ENCODE results near the gene RPGRIP1L. TPM values are rescaled to one million over a fixed set of nuclear protein-coding genes. Genes with fewer than 3 reads are reported as not detected.

The RPGRIP1L gene
- total and polyA plus RNA-seq, 9 of the 15 experiments (the other 6 are each of a cell fraction or from before 2014, with no cell fraction given): 3.2 to 7.7 (median 5.8) TPM

DNA sequence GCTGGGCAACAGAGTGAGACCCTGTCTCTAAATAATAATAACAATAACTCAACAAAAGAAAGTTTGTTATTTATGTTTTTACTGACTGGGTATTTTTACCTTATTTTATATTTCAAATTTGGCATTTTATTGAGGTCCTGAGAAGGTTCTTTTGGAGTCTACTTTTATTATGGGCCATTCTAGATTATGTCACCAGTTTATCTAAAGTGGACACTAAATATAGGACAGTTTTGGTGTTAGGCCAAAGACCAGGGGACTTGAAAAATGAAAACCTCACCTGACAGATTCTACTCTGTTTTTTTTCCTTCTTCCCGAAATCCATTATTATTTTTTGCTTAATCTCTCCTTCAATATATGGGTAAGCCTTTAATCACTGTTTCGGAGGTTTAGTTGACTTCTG, 8.4 kb upstream of the RPGRIP1L start:
- no peaks in the 10 kb centered on the region for H3K36me3 ChIP-seq (ENCODE audit: control insufficient read depth, insufficient read depth, low read length)
- H3K9me1 ChIP-seq (ENCODE audit: control insufficient read depth, insufficient read depth, low read length): no peaks in the 10 kb centered on the region
- no peak for FAIRE-seq
- 39% methylated on average over 2 of the region's 2 CpGs for WGBS (ENCODE audit: insufficient coverage, low coverage, missing lambda C conversion rate)
- in situ Hi-C loops (cut with MboI) (no loop called here), intact Hi-C loops (cut with micrococcal nuclease) (no loop called here)
- H3K9me3 ChIP-seq (replicated peaks; ENCODE audit: control insufficient read depth, insufficient read depth, low read depth, low read length): no peaks in the 10 kb centered on the region
- no peak overlapping the region for H3K4me2 ChIP-seq (ENCODE audit: insufficient read depth, low read length)
- CTCF ChIA-PET (ENCODE audit: low intra/inter-chr PET ratio): no interaction called here
- DNase-seq (ENCODE audit: extremely low read depth in 1 of 4, low spot score in 3 of 4): no peak
- ATAC-seq: no peak
- no peak overlapping the region for H3K9ac ChIP-seq (ENCODE audit: insufficient read depth in 1 of 2, low read depth in 2 of 2, low read length in 2 of 2)
- no peaks in the 10 kb centered on the region for H4K20me1 ChIP-seq (replicated peaks; ENCODE audit: control insufficient read depth, insufficient read depth, low read length)
- H3K4me3 ChIP-seq: no peak overlapping the region
- H3K4me1 ChIP-seq (replicated peaks in 1 of 2; ENCODE audit: control insufficient read depth in 2 of 2, insufficient read depth in 2 of 2, low read length in 2 of 2): no peaks in the 10 kb centered on the region
- no peak overlapping the region for H3K27ac ChIP-seq (ENCODE audit: extremely low read depth, low read depth, low read length)
- H3K79me2 ChIP-seq (ENCODE audit: control insufficient read depth, insufficient read depth, low read length): no peaks in the 10 kb centered on the region
- BruUV-seq (replicated peaks): no TSS peak
- no peak overlapping the region for H2AFZ ChIP-seq (ENCODE audit: low read depth, low read length)
- H3K27me3 ChIP-seq (ENCODE audit: control insufficient read depth in 2 of 2, insufficient read depth in 2 of 2, low read length in 2 of 2): no peaks in the 10 kb centered on the region
- POLR2A ChIA-PET: no interaction called here
- TF ChIP-seq KHSRP (IDR thresholded peaks at IDR 0.05) (no peak), GTF2A2 (tag; IDR thresholded peaks at IDR 0.05) (no peak), ASH1L (IDR thresholded peaks at IDR 0.05; ENCODE audit: borderline replicate concordance, low read depth, partially characterized antibody) (no peak), TSC22D4 (tag; IDR thresholded peaks at IDR 0.05) (no peak)
- TF ChIP-seq, protein P1, sequence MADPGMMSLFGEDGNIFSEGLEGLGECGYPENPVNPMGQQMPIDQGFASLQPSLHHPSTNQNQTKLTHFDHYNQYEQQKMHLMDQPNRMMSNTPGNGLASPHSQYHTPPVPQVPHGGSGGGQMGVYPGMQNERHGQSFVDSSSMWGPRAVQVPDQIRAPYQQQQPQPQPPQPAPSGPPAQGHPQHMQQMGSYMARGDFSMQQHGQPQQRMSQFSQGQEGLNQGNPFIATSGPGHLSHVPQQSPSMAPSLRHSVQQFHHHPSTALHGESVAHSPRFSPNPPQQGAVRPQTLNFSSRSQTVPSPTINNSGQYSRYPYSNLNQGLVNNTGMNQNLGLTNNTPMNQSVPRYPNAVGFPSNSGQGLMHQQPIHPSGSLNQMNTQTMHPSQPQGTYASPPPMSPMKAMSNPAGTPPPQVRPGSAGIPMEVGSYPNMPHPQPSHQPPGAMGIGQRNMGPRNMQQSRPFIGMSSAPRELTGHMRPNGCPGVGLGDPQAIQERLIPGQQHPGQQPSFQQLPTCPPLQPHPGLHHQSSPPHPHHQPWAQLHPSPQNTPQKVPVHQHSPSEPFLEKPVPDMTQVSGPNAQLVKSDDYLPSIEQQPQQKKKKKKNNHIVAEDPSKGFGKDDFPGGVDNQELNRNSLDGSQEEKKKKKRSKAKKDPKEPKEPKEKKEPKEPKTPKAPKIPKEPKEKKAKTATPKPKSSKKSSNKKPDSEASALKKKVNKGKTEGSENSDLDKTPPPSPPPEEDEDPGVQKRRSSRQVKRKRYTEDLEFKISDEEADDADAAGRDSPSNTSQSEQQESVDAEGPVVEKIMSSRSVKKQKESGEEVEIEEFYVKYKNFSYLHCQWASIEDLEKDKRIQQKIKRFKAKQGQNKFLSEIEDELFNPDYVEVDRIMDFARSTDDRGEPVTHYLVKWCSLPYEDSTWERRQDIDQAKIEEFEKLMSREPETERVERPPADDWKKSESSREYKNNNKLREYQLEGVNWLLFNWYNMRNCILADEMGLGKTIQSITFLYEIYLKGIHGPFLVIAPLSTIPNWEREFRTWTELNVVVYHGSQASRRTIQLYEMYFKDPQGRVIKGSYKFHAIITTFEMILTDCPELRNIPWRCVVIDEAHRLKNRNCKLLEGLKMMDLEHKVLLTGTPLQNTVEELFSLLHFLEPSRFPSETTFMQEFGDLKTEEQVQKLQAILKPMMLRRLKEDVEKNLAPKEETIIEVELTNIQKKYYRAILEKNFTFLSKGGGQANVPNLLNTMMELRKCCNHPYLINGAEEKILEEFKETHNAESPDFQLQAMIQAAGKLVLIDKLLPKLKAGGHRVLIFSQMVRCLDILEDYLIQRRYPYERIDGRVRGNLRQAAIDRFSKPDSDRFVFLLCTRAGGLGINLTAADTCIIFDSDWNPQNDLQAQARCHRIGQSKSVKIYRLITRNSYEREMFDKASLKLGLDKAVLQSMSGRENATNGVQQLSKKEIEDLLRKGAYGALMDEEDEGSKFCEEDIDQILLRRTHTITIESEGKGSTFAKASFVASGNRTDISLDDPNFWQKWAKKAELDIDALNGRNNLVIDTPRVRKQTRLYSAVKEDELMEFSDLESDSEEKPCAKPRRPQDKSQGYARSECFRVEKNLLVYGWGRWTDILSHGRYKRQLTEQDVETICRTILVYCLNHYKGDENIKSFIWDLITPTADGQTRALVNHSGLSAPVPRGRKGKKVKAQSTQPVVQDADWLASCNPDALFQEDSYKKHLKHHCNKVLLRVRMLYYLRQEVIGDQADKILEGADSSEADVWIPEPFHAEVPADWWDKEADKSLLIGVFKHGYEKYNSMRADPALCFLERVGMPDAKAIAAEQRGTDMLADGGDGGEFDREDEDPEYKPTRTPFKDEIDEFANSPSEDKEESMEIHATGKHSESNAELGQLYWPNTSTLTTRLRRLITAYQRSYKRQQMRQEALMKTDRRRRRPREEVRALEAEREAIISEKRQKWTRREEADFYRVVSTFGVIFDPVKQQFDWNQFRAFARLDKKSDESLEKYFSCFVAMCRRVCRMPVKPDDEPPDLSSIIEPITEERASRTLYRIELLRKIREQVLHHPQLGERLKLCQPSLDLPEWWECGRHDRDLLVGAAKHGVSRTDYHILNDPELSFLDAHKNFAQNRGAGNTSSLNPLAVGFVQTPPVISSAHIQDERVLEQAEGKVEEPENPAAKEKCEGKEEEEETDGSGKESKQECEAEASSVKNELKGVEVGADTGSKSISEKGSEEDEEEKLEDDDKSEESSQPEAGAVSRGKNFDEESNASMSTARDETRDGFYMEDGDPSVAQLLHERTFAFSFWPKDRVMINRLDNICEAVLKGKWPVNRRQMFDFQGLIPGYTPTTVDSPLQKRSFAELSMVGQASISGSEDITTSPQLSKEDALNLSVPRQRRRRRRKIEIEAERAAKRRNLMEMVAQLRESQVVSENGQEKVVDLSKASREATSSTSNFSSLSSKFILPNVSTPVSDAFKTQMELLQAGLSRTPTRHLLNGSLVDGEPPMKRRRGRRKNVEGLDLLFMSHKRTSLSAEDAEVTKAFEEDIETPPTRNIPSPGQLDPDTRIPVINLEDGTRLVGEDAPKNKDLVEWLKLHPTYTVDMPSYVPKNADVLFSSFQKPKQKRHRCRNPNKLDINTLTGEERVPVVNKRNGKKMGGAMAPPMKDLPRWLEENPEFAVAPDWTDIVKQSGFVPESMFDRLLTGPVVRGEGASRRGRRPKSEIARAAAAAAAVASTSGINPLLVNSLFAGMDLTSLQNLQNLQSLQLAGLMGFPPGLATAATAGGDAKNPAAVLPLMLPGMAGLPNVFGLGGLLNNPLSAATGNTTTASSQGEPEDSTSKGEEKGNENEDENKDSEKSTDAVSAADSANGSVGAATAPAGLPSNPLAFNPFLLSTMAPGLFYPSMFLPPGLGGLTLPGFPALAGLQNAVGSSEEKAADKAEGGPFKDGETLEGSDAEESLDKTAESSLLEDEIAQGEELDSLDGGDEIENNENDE (IDR thresholded peaks at IDR 0.05; ENCODE audit: low read depth, low read length): no peak
- TF ChIP-seq, protein P2, sequence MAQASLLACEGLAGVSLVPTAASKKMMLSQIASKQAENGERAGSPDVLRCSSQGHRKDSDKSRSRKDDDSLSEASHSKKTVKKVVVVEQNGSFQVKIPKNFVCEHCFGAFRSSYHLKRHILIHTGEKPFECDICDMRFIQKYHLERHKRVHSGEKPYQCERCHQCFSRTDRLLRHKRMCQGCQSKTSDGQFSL (CRISPR knock-in tag; IDR thresholded peaks at IDR 0.05): no peak
- TF ChIP-seq, protein P2 (tag; IDR thresholded peaks at IDR 0.05): no peak
- TF ChIP-seq, protein P3, sequence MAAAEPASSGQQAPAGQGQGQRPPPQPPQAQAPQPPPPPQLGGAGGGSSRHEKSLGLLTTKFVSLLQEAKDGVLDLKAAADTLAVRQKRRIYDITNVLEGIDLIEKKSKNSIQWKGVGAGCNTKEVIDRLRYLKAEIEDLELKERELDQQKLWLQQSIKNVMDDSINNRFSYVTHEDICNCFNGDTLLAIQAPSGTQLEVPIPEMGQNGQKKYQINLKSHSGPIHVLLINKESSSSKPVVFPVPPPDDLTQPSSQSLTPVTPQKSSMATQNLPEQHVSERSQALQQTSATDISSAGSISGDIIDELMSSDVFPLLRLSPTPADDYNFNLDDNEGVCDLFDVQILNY (CRISPR knock-in tag; IDR thresholded peaks at IDR 0.05): no peak
- TF ChIP-seq, protein P4, sequence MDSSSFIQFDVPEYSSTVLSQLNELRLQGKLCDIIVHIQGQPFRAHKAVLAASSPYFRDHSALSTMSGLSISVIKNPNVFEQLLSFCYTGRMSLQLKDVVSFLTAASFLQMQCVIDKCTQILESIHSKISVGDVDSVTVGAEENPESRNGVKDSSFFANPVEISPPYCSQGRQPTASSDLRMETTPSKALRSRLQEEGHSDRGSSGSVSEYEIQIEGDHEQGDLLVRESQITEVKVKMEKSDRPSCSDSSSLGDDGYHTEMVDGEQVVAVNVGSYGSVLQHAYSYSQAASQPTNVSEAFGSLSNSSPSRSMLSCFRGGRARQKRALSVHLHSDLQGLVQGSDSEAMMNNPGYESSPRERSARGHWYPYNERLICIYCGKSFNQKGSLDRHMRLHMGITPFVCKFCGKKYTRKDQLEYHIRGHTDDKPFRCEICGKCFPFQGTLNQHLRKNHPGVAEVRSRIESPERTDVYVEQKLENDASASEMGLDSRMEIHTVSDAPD (CRISPR knock-in tag; IDR thresholded peaks at IDR 0.05): no peak
